NCI-H1048 (cell line): ENCODE measurements around the gene MIS18BP1.
"Not testable (repeated sequence)": the region's sequence is repeated elsewhere in the genome, so short reads cannot be mapped to it uniquely, and the experiment has no call there.

Source experiments
- DNase-seq: peaks from one replicate; lab custom pipeline; 2025; lab: John Stamatoyannopoulos, UW

MIS18BP1 gene

GRCh38 chr14:45253070-45253753 is at the start of gene MIS18BP1:
Gene MIS18BP1 (minus strand): TSS chr14:45253202. CDS start chr14:45247286, 5,916 bp downstream.
- DNase-seq = peak; percentile 89

DNA sequence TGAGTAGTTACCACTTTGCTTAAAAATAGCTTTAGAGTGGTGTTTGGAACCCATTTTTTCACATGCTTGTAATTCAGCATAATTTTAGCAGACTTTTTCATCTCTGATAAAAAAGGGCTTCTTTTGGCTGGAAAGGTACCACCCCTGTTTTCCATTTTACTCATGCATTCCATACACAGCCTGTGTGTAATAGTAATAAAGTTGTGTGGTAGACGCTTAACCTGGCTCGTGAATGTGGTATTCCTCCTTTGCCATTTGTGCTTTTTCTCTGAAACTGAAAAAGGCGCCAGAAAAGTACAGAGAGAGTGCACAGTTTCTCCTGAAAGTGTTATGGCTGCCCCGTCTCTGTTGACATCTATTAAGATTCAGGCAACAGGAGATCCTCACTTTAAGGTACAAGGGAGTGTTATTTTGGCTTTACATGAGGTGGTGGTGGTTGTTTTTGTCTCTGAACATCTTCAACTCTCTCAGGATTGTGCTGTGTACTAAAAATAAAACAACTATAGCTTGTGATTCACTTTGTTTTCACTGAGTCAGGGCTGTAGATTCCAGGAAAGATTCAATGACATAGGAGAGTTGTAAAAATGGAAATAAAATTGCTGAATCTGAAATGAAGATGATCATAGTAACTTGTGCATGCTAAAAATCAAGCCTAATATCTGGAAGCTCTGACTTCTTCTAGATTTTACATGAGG is 45.6 kb upstream of the MIS18BP1 start:
- no peak for DNase-seq

GRCh38 chr14:45294796-45295195 is 41.8 kb upstream of the MIS18BP1 start:
- DNase-seq = not testable (repeated sequence)

- no peak for DNase-seq
These were observed 37.5 kb upstream of the MIS18BP1 start for GRCh38 chr14:45290547-45290946.

DNA sequence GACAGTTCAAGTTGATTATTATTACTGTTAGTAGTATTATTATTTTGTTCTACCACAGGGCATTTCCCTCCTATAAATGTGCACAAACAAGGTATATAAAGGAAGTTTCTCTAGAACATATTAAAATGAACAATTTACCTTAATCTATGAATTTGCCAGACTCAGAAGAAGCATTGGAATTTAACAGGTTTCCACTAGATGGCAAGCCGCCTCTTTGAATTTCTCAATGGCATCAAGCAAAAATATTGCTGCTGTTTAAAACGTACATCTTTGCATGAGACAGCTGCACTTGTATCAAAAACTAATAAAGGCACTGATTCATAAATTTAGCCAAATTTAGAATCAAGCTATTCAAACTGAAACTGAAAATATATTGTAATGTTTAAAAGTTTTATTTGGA is 34.6 kb upstream of the MIS18BP1 start:
- no peak for DNase-seq

- no peak for DNase-seq
These were observed 31.8 kb upstream of the MIS18BP1 start for GRCh38 chr14:45284802-45285201.

DNA sequence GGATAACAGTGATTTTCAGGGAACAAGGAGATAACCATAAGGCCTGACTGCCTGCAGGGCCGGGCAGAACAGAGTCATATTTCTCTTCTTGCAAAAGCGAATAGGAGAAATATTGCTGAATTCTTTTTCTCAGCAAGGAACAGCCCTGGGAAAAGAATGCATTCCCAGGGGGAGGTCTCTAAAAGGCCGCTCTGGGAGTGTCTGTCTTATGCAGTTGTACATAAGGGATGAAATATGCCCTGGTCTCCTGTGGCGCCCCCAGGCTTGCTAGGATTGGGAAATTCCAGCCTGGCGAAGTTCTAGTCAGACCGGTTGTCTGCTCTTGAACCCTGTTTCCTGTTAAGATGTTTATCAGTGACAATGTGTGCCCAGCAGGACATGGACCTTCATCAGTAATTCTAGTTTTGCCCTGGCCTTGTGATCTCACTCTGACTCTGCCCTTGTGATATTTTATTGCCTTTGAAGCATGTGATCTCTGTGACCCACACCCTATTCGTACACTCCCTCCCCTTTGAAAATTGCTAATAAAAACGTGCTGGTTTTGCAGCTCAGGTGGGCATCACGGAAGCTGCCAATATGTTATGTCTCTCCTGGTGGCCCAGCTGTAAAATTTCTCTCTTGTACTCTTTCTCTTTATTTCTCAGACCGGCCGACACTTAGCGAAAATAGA is 28.9 kb upstream of the MIS18BP1 start:
- DNase-seq = not testable (repeated sequence)

- no peak for DNase-seq
These were observed 19.0 kb upstream of the MIS18BP1 start for GRCh38 chr14:45271858-45272537.

DNA sequence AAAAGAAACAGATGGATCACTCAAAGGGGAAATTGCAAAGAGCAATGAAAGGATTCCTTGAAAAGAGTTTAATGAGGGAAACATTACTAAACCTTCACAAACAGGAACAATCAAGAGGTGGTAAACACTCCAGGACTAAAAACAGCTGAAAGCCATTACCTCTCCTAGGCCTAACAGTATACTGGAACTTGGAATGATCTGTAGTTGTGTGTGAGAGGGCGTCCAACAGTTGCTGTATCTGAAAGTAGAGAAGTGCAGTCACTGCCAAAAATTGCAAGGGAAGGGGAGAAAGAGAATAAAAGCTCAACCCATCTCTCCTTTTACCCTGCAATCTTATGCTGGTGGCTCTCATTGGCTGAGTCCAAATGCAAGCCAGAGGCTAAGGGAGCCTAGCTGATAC is 17.0 kb upstream of the MIS18BP1 start:
- no peak for DNase-seq

DNA sequence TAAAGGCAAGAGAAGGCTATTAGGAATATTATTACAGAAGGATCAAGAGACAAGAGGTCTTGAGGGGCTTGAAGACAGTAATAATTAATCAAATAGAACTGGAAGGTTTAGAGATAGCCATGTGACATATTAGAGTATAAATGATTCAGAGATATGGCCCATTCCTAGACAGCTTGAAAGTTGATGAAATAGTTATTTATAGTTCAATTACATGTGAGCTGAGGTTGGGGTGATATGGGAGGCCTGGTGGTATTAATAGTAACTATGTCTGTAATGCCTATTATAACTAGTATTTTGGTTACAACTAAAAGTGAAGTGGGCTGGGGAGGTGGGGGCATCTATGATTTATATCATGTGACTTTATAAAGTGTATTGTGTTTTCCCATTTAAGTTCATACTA is 14.1 kb upstream of the MIS18BP1 start:
- no peak for DNase-seq

- DNase-seq = no peak
These were observed 9.6 kb upstream of the MIS18BP1 start for GRCh38 chr14:45262637-45263036.

- no peak for DNase-seq
These were observed 8.2 kb upstream of the MIS18BP1 start for GRCh38 chr14:45261209-45261608.

DNA sequence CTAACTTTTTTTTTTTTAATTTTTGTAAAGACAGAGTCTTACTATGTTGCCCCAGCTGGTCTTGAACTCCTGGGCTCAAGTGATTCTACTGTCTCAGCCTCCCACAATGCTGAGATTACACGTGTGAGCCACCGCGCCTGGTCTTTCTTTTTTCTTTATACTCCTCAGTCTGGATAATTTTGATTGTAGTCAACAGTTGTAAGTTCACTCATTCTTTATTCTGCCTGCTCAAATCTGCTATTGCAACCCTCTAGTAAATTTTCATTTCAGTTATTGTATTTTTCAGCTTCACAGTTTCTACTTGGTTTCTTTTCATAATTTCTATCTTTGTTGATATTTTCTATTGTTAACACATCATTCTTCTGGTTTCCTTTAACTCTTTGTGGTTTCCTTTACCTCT is 5.8 kb upstream of the MIS18BP1 start:
- DNase-seq = no peak

DNA sequence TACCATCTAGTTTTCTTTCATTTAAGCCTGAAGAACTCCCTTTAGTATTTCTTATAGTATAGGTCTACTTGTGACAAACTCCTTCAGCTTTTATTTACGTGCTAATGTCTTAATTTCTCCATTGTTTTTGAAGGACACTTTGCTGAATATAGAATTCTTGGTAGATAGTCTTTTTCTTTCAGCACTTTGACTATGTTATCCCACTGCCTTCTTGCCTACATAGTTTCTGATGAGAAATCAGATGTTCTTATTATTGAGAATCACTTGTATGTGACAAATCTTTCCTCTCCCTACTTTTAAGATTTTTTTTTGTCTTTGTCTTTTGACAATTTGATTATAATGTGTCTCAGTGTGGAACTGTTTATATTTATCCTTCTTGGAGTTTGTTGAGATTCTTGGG is 5.1 kb upstream of the MIS18BP1 start:
- DNase-seq = no peak

DNA sequence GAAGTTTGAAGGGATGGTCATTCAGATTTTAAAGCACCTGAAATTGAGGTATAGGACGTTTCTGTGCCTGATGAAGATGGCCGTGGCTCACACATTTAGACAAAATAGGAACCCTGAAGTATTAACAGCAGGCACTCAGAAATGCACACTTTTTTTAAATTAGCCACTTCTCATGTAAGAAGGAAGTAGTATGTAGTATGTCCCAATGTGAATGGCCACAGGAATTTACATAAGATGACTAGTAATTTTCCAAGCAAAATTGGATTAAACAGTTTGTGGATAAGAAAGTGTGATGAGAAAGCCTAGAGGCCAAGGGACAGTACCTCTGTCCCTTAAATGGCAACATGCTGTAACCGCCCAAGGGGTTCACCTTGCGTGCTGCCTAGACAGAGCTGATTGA is 1.8 kb upstream of the MIS18BP1 start:
- DNase-seq = no peak

DNA sequence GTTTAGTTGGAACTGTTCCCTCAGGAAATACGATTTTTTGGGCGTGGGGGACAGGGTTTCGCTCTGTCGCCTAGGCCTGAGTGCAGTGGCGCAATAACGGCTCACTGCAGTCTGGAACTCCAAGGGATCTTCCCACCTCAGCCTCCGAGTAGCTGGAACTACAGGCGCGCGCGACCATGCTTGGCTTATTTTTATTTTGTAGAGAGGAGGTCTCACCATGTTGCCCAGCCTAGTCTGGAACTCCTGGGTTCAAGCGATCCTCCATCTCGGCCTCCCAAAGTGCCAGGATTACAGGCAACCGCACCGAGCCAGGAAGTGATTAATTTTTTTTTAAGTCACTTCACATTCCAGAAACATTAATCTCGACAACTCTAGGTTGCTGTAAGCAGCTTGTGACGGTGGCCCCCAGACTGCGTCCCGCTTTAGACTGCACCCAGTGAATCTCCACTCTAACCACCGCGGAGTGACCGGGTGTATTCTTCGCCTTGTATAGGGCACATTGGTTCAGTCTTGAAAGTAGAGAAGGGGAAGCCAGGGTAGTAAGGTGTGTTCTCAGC is 830 bp upstream of the MIS18BP1 start:
- DNase-seq = no peak

DNA sequence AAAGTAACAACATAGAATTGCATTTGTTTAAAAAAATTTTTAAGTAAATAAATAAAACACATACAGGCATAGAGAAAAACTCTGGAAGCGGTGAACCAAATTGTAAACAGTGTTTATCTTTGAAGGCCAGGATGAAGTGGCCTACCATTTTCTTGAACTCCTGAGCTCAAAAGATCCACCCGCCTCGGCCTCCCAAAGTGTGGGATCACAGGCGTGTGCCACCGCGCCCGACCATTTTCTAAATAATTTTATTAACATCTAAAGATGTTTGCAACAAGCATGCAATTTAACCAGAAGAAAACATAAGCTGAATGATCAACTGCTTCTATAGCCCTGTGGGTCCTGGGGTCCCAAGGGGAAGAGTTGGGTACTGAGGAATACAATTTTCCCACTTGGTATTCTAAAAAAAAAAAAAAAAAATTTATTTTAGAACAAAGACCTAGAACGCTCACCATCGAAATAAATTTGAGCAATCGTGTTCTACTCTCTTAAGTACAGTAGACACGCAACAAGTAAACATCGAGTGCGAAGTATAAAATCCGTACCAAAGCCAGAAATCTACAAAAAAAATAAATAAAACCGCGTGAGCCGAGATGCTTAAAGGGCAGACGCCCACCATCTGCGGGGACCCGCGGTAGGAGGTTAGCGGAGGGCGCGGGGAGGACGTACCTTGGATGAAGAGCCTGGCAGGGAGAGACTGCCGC is 484 bp downstream of the MIS18BP1 start:
- no peak for DNase-seq

GRCh38 chr14:45251912-45252311 is 1.1 kb downstream of the MIS18BP1 start:
- DNase-seq = no peak

DNA sequence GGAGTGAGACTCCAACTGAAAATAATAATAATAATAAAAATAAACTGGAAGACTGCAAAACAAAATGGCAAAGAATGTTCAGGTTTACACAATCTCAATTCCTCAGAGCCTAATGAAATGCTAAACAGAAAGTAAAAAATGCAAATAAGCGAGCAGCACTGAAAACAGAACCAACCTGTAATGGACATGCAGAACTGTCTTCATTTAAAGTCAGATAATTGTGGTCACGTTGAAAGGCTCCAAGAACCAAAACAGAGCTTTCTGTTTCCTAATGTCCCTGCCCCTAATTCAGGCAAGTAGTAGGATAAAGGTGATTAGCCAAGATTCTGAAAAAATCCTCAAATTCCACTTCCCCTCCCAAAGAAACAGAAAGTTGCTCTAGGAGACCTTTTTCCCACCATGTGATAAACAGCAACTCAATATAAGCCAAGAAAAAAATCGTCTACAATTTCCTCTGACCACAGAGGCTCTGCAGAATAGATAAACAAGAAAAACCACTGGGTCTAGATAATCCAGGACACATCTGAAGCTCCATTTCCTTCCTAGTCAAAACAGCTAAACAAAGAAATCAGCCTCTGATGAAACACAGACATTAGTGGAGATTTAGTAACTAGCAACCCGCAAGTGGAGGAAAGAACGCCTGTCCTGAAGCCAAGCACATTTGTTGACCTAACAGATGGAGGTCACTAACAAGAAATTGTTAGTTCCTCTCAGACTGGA is 3.0 kb downstream of the MIS18BP1 start:
- no peak for DNase-seq

DNA sequence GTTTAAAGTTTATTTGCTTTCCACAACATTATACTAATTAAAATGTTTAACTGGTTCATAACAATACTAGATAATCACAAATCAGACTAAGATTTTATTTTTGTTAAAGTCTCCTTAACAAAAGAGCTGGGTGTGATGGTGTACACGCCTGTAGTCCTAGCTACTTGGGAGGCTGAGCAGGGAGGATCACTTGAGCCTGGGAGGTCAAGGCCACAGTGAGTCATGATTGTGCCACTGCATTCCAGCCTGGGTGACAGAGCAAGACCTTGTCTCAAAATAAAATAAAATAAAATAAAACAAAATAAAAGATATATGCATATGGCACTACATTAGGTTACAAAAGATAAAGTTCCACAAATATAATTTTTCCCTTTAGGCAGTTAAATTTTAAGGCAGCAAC is 5.6 kb downstream of the MIS18BP1 start:
- DNase-seq = no peak

- no peak for DNase-seq
These were observed 6.3 kb downstream of the MIS18BP1 start for GRCh38 chr14:45246691-45247090.
